ENCODE data around the gene GRB10.
"Not testable (repeated sequence)": the region's sequence is repeated elsewhere in the genome, so short reads cannot be mapped to it uniquely, and the experiment has no call there.

The GRB10 gene

GRCh38 chr7:50598460-50599343 lies 184.0 kb downstream of the GRB10 start:
- peak; percentile 28 for DNase-seq

GRCh38 chr7:50596484-50596883 lies 186.2 kb downstream of the GRB10 start:
- no peak for DNase-seq

- DNase-seq: no peak
These were observed 187.1 kb downstream of the GRB10 start for GRCh38 chr7:50595491-50596102.

- DNase-seq: no peak
These were observed 187.8 kb downstream of the GRB10 start for GRCh38 chr7:50594734-50595485.

GRCh38 chr7:50594136-50594535 lies 188.6 kb downstream of the GRB10 start:
- no peak for DNase-seq

- DNase-seq: no peak
These were observed 189.8 kb downstream of the GRB10 start for GRCh38 chr7:50592940-50593339.

- no peak for DNase-seq
These were observed 190.9 kb downstream of the GRB10 start for GRCh38 chr7:50591480-50592438.

- no peak for DNase-seq
These were observed 191.6 kb downstream of the GRB10 start for GRCh38 chr7:50591098-50591479.

GRCh38 chr7:50590535-50590934 lies 192.2 kb downstream of the GRB10 start:
- DNase-seq: no peak

GRCh38 chr7:50589364-50589763 lies 193.3 kb downstream of the GRB10 start:
- DNase-seq: no peak

- no peak for DNase-seq
These were observed 193.8 kb downstream of the GRB10 start for GRCh38 chr7:50588937-50589336.

GRCh38 chr7:50587737-50588136 lies 195.0 kb downstream of the GRB10 start:
- no peak for DNase-seq

- DNase-seq: no peak
These were observed 197.8 kb downstream of the GRB10 start for GRCh38 chr7:50584793-50585408.

GRCh38 chr7:50584386-50584785 lies 198.3 kb downstream of the GRB10 start:
- no peak for DNase-seq

- DNase-seq: not testable (repeated sequence)
These were observed 199.4 kb downstream of the GRB10 start for GRCh38 chr7:50583295-50583694.

- DNase-seq: not testable (repeated sequence)
These were observed 200.4 kb downstream of the GRB10 start for GRCh38 chr7:50582271-50582670.

GRCh38 chr7:50580666-50581065 lies 202.0 kb downstream of the GRB10 start:
- DNase-seq: not testable (repeated sequence)

GRCh38 chr7:50580057-50580456 lies 202.6 kb downstream of the GRB10 start:
- no peak for DNase-seq

GRCh38 chr7:50578105-50578504 lies 204.6 kb downstream of the GRB10 start:
- DNase-seq: not testable (repeated sequence)

GRCh38 chr7:50577569-50577968 lies 205.1 kb downstream of the GRB10 start:
- no peak for DNase-seq

GRCh38 chr7:50576388-50576787 lies 206.3 kb downstream of the GRB10 start:
- not testable (repeated sequence) for DNase-seq

- no peak for DNase-seq
These were observed 214.9 kb downstream of the GRB10 start for GRCh38 chr7:50567715-50568261.

Data from suppressor macrophage treated with lipopolysaccharide for 4 hours (primary cell).